NK-92 treated with Interleukin-12 subunit alpha and Interleukin-12 subunit beta, amount 100 ng/mL, for 24 hours (cell line): ENCODE data around the gene RINL.
"Not testable (repeated sequence)": the region's sequence is repeated elsewhere in the genome, so short reads cannot be mapped to it uniquely, and the experiment has no call there.

ENCODE experiments used
- DNase-seq: peaks from one replicate; lab custom pipeline; 2025; lab: John Stamatoyannopoulos, UW

Gene RINL

GRCh38 chr19:38905620-38906019, 27.5 kb upstream of the RINL start:
- no peak for DNase-seq

- no peak for DNase-seq
Measured at GRCh38 chr19:38904581-38905539, 26.8 kb upstream of the RINL start.

GRCh38 chr19:38901683-38902082, 23.6 kb upstream of the RINL start:
- DNase-seq: no peak

GRCh38 chr19:38900743-38901190, 22.7 kb upstream of the RINL start:
- no peak for DNase-seq

GRCh38 chr19:38900202-38900629, 22.1 kb upstream of the RINL start:
- DNase-seq: no peak

- peak; percentile 100 for DNase-seq
Measured at GRCh38 chr19:38899447-38900201, 21.5 kb upstream of the RINL start, which contains the start of the genes NFKBIB and SIRT2. TSS of gene NFKBIB (plus strand) at chr19:38899969. CDS start at chr19:38900033, 64 bp downstream. TSS of gene SIRT2 (minus strand) at chr19:38899618. CDS start at chr19:38899521, 97 bp downstream.

- no peak for DNase-seq
Measured at GRCh38 chr19:38898788-38899446, 20.8 kb upstream of the RINL start.

GRCh38 chr19:38894968-38895367, 16.9 kb upstream of the RINL start:
- DNase-seq: no peak

- no peak for DNase-seq
Measured at GRCh38 chr19:38893341-38893771, 15.3 kb upstream of the RINL start.

- no peak for DNase-seq
Measured at GRCh38 chr19:38892841-38893240, 14.8 kb upstream of the RINL start.

GRCh38 chr19:38891771-38892170, 13.7 kb upstream of the RINL start:
- DNase-seq: no peak

GRCh38 chr19:38890686-38891085, 12.6 kb upstream of the RINL start:
- DNase-seq: no peak

- no peak for DNase-seq
Measured at GRCh38 chr19:38889803-38890202, 11.7 kb upstream of the RINL start.

- no peak for DNase-seq
Measured at GRCh38 chr19:38888876-38889275, 10.8 kb upstream of the RINL start.

GRCh38 chr19:38884691-38885090, 6.6 kb upstream of the RINL start:
- not testable (repeated sequence) for DNase-seq

- DNase-seq: no peak
Measured at GRCh38 chr19:38883286-38883685, 5.2 kb upstream of the RINL start.

GRCh38 chr19:38880882-38881609, 3.0 kb upstream of the RINL start:
- DNase-seq: no peak

- no peak for DNase-seq
Measured at GRCh38 chr19:38880076-38880881, 2.2 kb upstream of the RINL start.

GRCh38 chr19:38879400-38879751, 1.3 kb upstream of the RINL start:
- no peak for DNase-seq

- DNase-seq: no peak
Measured at GRCh38 chr19:38878575-38879399, 712 bp upstream of the RINL start.
